Fibroblast of villous mesenchyme (primary cell): ENCODE results near the gene ATP6V1G2. TPM values are rescaled to one million over a fixed set of nuclear protein-coding genes. Genes with fewer than 3 reads are reported as not detected.

Source experiments
- DNase-seq: peaks from one replicate; pipeline ENCODE4 v3.0.0-alpha.2; 2010; ENCODE audit warnings: low read depth
- H3K4me3 ChIP-seq: 2 replicates; pipeline ENCODE4 v1.5.1; 2011; ENCODE audit warnings: low read depth, mild to moderate bottlenecking, low read length
- CTCF ChIP-seq: IDR thresholded peaks from 2 replicates; pipeline ENCODE4 v1.5.1; 2012; ENCODE audit warnings: low read depth, mild to moderate bottlenecking, low read length; ENCODE audit not compliant: insufficient read depth
- total RNA-seq: library from RNA; depleted of rRNA; stranded (reverse); fragments of >200 nt; gene quantifications from 2 replicates; pipeline ENCODE4 v1.2.3, GENCODE V29; 2012

Gene ATP6V1G2
- total RNA-seq, 1 donor: 3.0 TPM

- H3K4me3 ChIP-seq: no peak within 1 kb of the TSS
- DNase-seq: peak; percentile 20
- TF ChIP-seq CTCF: no peak
Measured at GRCh38 chr6:31575335-31575901, 29.0 kb upstream of the ATP6V1G2 start, which contains the start of gene TNF. Gene TNF (plus strand): TSS chr6:31575565. CDS start chr6:31575742, 177 bp downstream.

- DNase-seq: no peak
- H3K4me3 ChIP-seq: no peak overlapping the region
- TF ChIP-seq CTCF: no peak
Measured at GRCh38 chr6:31574106-31575061, 28.0 kb upstream of the ATP6V1G2 start.

GRCh38 chr6:31573239-31574105 is 27.1 kb upstream of the ATP6V1G2 start:
- no peak for DNase-seq
- no peak overlapping the region for H3K4me3 ChIP-seq
- TF ChIP-seq CTCF: no peak

GRCh38 chr6:31572041-31572911 is 25.9 kb upstream of the ATP6V1G2 start, which contains the start of gene LTA:
Gene LTA (plus strand): TSS chr6:31572289. CDS start chr6:31572743, 454 bp downstream.
- H3K4me3 ChIP-seq: no peak within 1 kb of the TSS
- DNase-seq: no peak
- no peak for TF ChIP-seq CTCF

GRCh38 chr6:31569861-31570536 is 23.6 kb upstream of the ATP6V1G2 start:
- DNase-seq: no peak
- H3K4me3 ChIP-seq: no peak overlapping the region
- TF ChIP-seq CTCF: no peak
